ENCODE data around the gene ANGPT4.

The ANGPT4 gene

GRCh38 chr20:835608-836045, 80.5 kb downstream of the ANGPT4 start:
- H3K4me3 ChIP-seq (ENCODE audit: low read depth, low read length) = no peak overlapping the region
- no peak for TF ChIP-seq CTCF (IDR thresholded peaks at IDR 0.05; ENCODE audit: low read depth, low read length, missing control alignments)
- no peak for DNase-seq (ENCODE audit: low read depth)

GRCh38 chr20:834151-834746, 81.9 kb downstream of the ANGPT4 start:
- H3K4me3 ChIP-seq (ENCODE audit: low read depth, low read length) = peak overlapping the region; percentile 94
- no peak for TF ChIP-seq CTCF (IDR thresholded peaks at IDR 0.05; ENCODE audit: low read depth, low read length, missing control alignments)
- no peak for DNase-seq (ENCODE audit: low read depth)

- peak; percentile 86 for DNase-seq (ENCODE audit: low read depth)
- peak within 1 kb of the TSS; percentile 94 for H3K4me3 ChIP-seq (ENCODE audit: low read depth, low read length)
- no peak for TF ChIP-seq CTCF (IDR thresholded peaks at IDR 0.05; ENCODE audit: low read depth, low read length, missing control alignments)
Observed at GRCh38 chr20:833450-834150, 82.5 kb downstream of the ANGPT4 start, which contains the start of gene FAM110A. Gene FAM110A, plus strand, starts transcription at chr20:833715. Its CDS starts 11,090 bp downstream, at chr20:844805.

GRCh38 chr20:833121-833449, 83.0 kb downstream of the ANGPT4 start:
- TF ChIP-seq CTCF (IDR thresholded peaks at IDR 0.05; ENCODE audit: low read depth, low read length, missing control alignments) = no peak
- peak overlapping the region; percentile 94 for H3K4me3 ChIP-seq (ENCODE audit: low read depth, low read length)
- no peak for DNase-seq (ENCODE audit: low read depth)

- no peak for DNase-seq (ENCODE audit: low read depth)
- H3K4me3 ChIP-seq (ENCODE audit: low read depth, low read length) = no peak overlapping the region
- TF ChIP-seq CTCF (IDR thresholded peaks at IDR 0.05; ENCODE audit: low read depth, low read length, missing control alignments) = no peak
Observed at GRCh38 chr20:831956-832355, 84.2 kb downstream of the ANGPT4 start.

GRCh38 chr20:831251-831650, 84.9 kb downstream of the ANGPT4 start:
- no peak for TF ChIP-seq CTCF (IDR thresholded peaks at IDR 0.05; ENCODE audit: low read depth, low read length, missing control alignments)
- no peak for DNase-seq (ENCODE audit: low read depth)
- H3K4me3 ChIP-seq (ENCODE audit: low read depth, low read length) = no peak overlapping the region
